ENCODE results near the gene PRCD. TPM values are rescaled to one million over a fixed set of nuclear protein-coding genes. Genes with fewer than 3 reads are reported as not detected.

Gene PRCD
- total RNA-seq, 2 experiments from 2014 or later, result not detected

DNA sequence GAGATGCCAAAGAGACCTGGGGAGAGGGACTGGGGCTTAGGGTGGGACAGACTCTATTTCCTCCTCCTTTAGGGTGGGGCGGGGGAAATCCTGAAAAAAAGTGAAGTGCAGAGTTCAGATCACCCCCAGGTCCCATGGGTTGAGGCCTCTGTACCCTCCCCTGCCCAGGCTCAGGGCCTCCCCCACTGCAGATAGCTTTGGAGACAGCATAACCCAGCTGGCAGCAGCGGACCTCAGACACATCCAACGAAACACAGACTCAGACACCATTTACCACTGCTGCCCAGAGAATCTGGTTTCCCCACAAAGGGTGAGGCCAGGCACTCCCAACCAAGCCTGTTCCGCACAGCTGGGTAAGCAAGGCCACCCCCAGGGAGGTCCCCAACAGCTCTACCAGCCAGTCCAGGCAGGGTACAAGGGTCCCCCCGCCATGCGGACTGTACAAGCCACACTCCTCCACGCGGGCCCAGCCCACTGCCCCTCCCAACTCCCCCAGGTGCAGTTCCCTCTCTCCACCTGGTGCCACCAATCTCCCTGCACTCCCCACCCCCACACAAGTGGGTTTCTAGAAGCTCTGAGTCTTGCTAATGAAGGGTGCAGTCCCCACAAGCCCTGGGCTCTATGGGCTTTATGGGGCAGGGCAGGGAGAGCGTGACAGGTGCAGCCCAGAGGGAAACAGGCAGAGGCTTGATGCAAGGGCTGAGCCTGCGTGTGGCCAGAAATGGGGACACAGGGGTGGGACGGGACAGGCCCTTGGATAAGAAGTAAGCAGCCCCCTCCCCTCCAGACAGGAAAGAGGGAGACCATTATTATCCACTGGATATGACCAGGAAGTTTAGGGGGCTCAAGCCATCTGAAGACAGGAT lies 47.5 kb upstream of the PRCD start:
- Mint-ChIP-seq H3K9me3 (no peaks in the 10 kb centered on the region), H3K27me3 (no peaks in the 10 kb centered on the region), H3K27ac (peak overlapping the region; percentile 74), H3K4me1 (ENCODE audit: low read depth) (peaks cover 33% of the 10 kb centered on the region), H3K4me3 (peak overlapping the region; percentile 80), H3K36me3 (ENCODE audit: low read depth) (no peaks in the 10 kb centered on the region)
- intact Hi-C loops (cut with DNase I, micrococcal nuclease), result no loop called here
- DNase-seq, result peak in 2 of 14 experiments; percentile 42 to 49
- no peaks in the 10 kb centered on the region for H3K27me3 ChIP-seq (ENCODE audit: control insufficient read depth in 1 of 2, insufficient read depth in 2 of 2, low read length in 2 of 2)
- TF ChIP-seq, protein P1, sequence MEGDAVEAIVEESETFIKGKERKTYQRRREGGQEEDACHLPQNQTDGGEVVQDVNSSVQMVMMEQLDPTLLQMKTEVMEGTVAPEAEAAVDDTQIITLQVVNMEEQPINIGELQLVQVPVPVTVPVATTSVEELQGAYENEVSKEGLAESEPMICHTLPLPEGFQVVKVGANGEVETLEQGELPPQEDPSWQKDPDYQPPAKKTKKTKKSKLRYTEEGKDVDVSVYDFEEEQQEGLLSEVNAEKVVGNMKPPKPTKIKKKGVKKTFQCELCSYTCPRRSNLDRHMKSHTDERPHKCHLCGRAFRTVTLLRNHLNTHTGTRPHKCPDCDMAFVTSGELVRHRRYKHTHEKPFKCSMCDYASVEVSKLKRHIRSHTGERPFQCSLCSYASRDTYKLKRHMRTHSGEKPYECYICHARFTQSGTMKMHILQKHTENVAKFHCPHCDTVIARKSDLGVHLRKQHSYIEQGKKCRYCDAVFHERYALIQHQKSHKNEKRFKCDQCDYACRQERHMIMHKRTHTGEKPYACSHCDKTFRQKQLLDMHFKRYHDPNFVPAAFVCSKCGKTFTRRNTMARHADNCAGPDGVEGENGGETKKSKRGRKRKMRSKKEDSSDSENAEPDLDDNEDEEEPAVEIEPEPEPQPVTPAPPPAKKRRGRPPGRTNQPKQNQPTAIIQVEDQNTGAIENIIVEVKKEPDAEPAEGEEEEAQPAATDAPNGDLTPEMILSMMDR (IDR thresholded peaks at IDR 0.05), result no peak
- POLR2A ChIA-PET, result interaction anchor here (1.1 to 2.5 kb wide), 4 partner anchors 10 to 65 kb away, joined by 4 to 12 read pairs (median 6); partner anchors contain the start of gene RHBDF2
- CTCF ChIA-PET, result interaction anchor here (1.2 to 1.4 kb wide), 2 partner anchors 30 to 40 kb away, joined by 3 to 4 read pairs; partner anchors contain the start of gene UBE2O
- H3K36me3 ChIP-seq (ENCODE audit: insufficient read depth, low read length), result peaks cover 2% of the 10 kb centered on the region
- H3K27ac ChIP-seq (ENCODE audit: low read depth in 1 of 2, low read length in 2 of 2), result peak overlapping the region; percentile 30 to 73
- no peaks in the 10 kb centered on the region for H3K9me3 ChIP-seq (ENCODE audit: control insufficient read depth in 1 of 2, insufficient read depth in 1 of 2, low read length in 2 of 2)
- peak; percentile 25 for ATAC-seq (ENCODE audit: poor library complexity)
- H3K4me1 ChIP-seq (ENCODE audit: insufficient read depth, low read length), result peaks cover 61% of the 10 kb centered on the region
- peak overlapping the region; percentile 48 for H3K4me3 ChIP-seq (ENCODE audit: low read length)

DNA sequence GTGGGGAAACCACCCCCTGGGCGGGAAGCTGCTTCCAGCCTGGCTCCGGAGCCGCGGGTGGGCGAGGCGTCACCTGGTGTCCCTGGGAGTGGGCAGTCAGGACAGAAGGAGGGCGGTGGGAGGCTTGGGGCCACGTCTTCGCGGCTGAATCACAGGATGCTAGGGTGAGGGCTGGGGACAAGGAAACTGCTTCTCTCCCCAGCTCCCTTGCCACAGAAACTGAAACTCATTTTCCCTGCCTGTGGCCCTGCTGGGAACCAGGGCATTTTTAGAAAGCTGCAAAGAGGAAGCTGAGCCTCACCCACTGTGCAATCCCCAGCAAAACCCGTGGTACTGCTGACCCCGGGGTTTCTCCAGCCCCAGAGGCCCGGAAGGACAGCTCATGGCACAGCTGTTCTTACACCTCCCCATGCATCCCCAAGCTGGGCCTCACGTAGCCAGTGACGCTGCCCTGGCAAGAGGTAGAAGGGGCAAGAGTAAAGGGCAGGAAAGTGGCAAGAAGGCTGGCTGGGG lies 46.8 kb upstream of the PRCD start:
- H3K27ac ChIP-seq (ENCODE audit: low read depth in 1 of 2, low read length in 2 of 2), result peak overlapping the region; percentile 30 to 73
- no peaks in the 10 kb centered on the region for H3K27me3 ChIP-seq (ENCODE audit: control insufficient read depth in 1 of 2, insufficient read depth in 2 of 2, low read length in 2 of 2)
- Mint-ChIP-seq H3K36me3 (ENCODE audit: low read depth) (no peaks in the 10 kb centered on the region), H3K9me3 (no peaks in the 10 kb centered on the region), H3K27ac (peak overlapping the region; percentile 53), H3K27me3 (no peaks in the 10 kb centered on the region), H3K4me3 (peak overlapping the region; percentile 51), H3K4me1 (ENCODE audit: low read depth) (peaks cover 35% of the 10 kb centered on the region)
- peak overlapping the region; percentile 48 for H3K4me3 ChIP-seq (ENCODE audit: low read length)
- ChIA-PET CTCF (interaction anchor here (1.2 to 1.4 kb wide), 2 partner anchors 30 to 40 kb away, joined by 3 to 4 read pairs; partner anchors contain the start of gene UBE2O), POLR2A (interaction anchor here (0.5 to 2.5 kb wide), 7 partner anchors 9 to 1383 kb away, joined by 3 to 12 read pairs (median 4); partner anchors contain the start of gene RHBDF2)
- TF ChIP-seq, protein P1 (IDR thresholded peaks at IDR 0.05), result no peak
- intact Hi-C loops (cut with DNase I, micrococcal nuclease), result no loop called here
- peaks cover 2% of the 10 kb centered on the region for H3K36me3 ChIP-seq (ENCODE audit: insufficient read depth, low read length)
- peaks cover 68% of the 10 kb centered on the region for H3K4me1 ChIP-seq (ENCODE audit: insufficient read depth, low read length)
- H3K9me3 ChIP-seq (ENCODE audit: control insufficient read depth in 1 of 2, insufficient read depth in 1 of 2, low read length in 2 of 2), result no peaks in the 10 kb centered on the region
- ATAC-seq (ENCODE audit: poor library complexity) (peak; percentile 62), DNase-seq (peak in 5 of 14 experiments; percentile 23 to 81 (median 74))

DNA sequence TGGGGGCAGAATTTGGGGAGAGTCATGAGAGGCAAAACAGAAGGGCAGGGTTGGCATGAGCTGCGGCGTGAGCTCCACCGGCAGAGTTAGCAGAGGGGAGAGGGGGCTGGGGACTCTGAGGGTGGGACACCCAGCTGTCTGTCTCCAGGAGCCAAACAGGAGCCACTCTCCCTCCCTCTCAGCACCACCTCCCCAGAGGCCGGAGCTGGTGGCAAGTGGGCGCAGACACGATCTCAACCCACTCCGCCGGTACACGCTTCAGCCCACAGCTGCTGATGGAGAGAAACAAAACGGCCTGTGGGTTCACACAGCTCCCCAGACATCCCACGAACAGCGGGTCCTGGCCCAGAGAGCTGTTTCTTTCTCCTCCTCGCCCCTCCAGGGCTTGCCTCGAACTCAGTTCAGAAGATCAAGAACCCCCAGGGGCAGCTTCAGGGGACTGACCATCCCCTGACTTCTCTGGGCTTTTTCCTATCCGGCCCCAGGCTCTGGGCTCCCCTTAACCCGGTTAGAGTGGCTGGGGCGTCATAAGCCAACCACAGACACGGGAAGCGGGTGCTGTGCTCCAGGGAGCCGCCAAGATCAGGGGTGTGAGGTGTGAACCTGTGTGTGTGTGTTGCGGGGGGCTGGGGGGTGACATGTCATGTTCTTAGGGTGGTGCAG lies 46.2 kb upstream of the PRCD start:
- no peaks in the 10 kb centered on the region for H3K9me3 ChIP-seq (ENCODE audit: control insufficient read depth in 1 of 2, insufficient read depth in 1 of 2, low read length in 2 of 2)
- CTCF ChIA-PET, result interaction anchor here (1.2 to 1.4 kb wide), 2 partner anchors 29 to 41 kb away, joined by 3 to 4 read pairs; partner anchors contain the start of gene UBE2O
- TF ChIP-seq, protein P1 (IDR thresholded peaks at IDR 0.05), result no peak
- Mint-ChIP-seq H3K36me3 (ENCODE audit: low read depth) (no peaks in the 10 kb centered on the region), H3K4me1 (ENCODE audit: low read depth) (peaks cover 37% of the 10 kb centered on the region), H3K27ac (peak overlapping the region; percentile 53), H3K4me3 (peak overlapping the region; percentile 51), H3K27me3 (no peaks in the 10 kb centered on the region), H3K9me3 (no peaks in the 10 kb centered on the region)
- POLR2A ChIA-PET, result interaction anchor here (0.5 to 2.5 kb wide), 7 partner anchors 8 to 1382 kb away, joined by 3 to 12 read pairs (median 4); partner anchors contain the start of gene RHBDF2
- peak in 5 of 14 experiments; percentile 24 to 74 (median 56) for DNase-seq
- H3K27ac ChIP-seq (ENCODE audit: low read depth in 1 of 2, low read length in 2 of 2), result peak overlapping the region; percentile 30 to 73
- H3K36me3 ChIP-seq (ENCODE audit: insufficient read depth, low read length), result peaks cover 2% of the 10 kb centered on the region
- intact Hi-C loops (cut with DNase I, micrococcal nuclease), result no loop called here
- peak overlapping the region; percentile 48 for H3K4me3 ChIP-seq (ENCODE audit: low read length)
- H3K27me3 ChIP-seq (ENCODE audit: control insufficient read depth in 1 of 2, insufficient read depth in 2 of 2, low read length in 2 of 2), result no peaks in the 10 kb centered on the region
- peak; percentile 55 for ATAC-seq (ENCODE audit: poor library complexity)
- peaks cover 74% of the 10 kb centered on the region for H3K4me1 ChIP-seq (ENCODE audit: insufficient read depth, low read length)

Data from CD4-positive, alpha-beta T cell (primary cell).